PC-3 (cell line): Measurements from ENCODE around the gene CUZD1. TPM values are rescaled to one million over a fixed set of nuclear protein-coding genes. Genes with fewer than 3 reads are reported as not detected.
A peak's percentile ranks its signal among the peaks of the same experiment; 100 is the strongest.

Experiments
- ATAC-seq: fragments of 200-7000 bp; cut with Tn5 transposase; 2 replicates; pipeline ENCODE4 v1.9.1; 2020; ENCODE audit warnings: mild to moderate bottlenecking, moderate library complexity
- BruUV-seq: library from RNA; stranded (reverse); fragments of 400-500 nt; replicated peaks from 2 replicates; lab custom pipeline; 2021; lab: Mats Ljungman, UMichigan
- CTCF ChIA-PET: fragments of 300-600 bp; sonication (Branson Sonifier 250); formaldehyde crosslinking; loops from one replicate; lab custom pipeline; 2022; ENCODE audit warnings: antibody characterized with exemption; lab: Charles Lee
- POLR2A ChIA-PET: fragments of 300-600 bp; sonication (Branson Sonifier 250); formaldehyde crosslinking; loops from one replicate; lab custom pipeline; 2022; ENCODE audit warnings: antibody characterized with exemption; ENCODE audit not compliant: unreplicated experiment; lab: Charles Lee
- DNase-seq: peaks from one replicate; pipeline ENCODE4 v3.0.0-alpha.2; 2015
- H2AFZ ChIP-seq: fragments of 300-600 bp; sonication (generic); 2 replicates; pipeline ENCODE4 v1.6.0; 2016; ENCODE audit warnings: antibody characterized with exemption, low read length
- H3F3A ChIP-seq: fragments of 300-600 bp; sonication (generic); one replicate; pipeline ENCODE4 v1.6.0; 2017; ENCODE audit warnings: antibody characterized with exemption, low read length, control low read depth, mild to moderate bottlenecking; ENCODE audit not compliant: unreplicated experiment
- H3K27ac ChIP-seq: fragments of 300-600 bp; sonication (generic); 2 replicates; pipeline ENCODE4 v1.5.1; 2016; ENCODE audit warnings: mild to moderate bottlenecking, low read length
- H3K27me3 ChIP-seq: fragments of 300-600 bp; sonication (generic); 2 replicates; pipeline ENCODE4 v1.6.1; 2016; ENCODE audit warnings: low read length, mixed read lengths
- H3K36me3 ChIP-seq: fragments of 300-600 bp; sonication (generic); 2 replicates; pipeline ENCODE4 v1.6.1; 2016; ENCODE audit warnings: low read depth, mixed run types, low read length, mixed read lengths
- H3K4me1 ChIP-seq: fragments of 300-600 bp; sonication (generic); 2 replicates; pipeline ENCODE4 v1.5.1; 2016; ENCODE audit warnings: low read length; ENCODE audit not compliant: insufficient read depth
- H3K4me2 ChIP-seq: fragments of 300-600 bp; sonication (generic); 2 replicates; pipeline ENCODE4 v1.6.0; 2016; ENCODE audit warnings: low read length
- H3K4me3 ChIP-seq: fragments of 300-600 bp; sonication (generic); 2 replicates; pipeline ENCODE4 v1.5.1; 2016; ENCODE audit warnings: mild to moderate bottlenecking, low read length, mixed read lengths
- H3K79me2 ChIP-seq: fragments of 300-600 bp; sonication (generic); 2 replicates; pipeline ENCODE4 v1.6.1; 2017; ENCODE audit warnings: low read length, mixed read lengths
- H3K9ac ChIP-seq: fragments of 300-600 bp; sonication (generic); 2 replicates; pipeline ENCODE4 v1.6.0; 2016; ENCODE audit warnings: mild to moderate bottlenecking, low read length
- H3K9me2 ChIP-seq: fragments of 300-600 bp; sonication (generic); replicated peaks from 2 replicates; pipeline ENCODE4 v1.6.1; 2016; ENCODE audit warnings: mixed run types, low read length, mixed read lengths
- H3K9me3 ChIP-seq: fragments of 300-600 bp; sonication (generic); 2 replicates; pipeline ENCODE4 v1.6.1; 2016; ENCODE audit warnings: low read length, mixed read lengths
- H4K20me1 ChIP-seq: fragments of 300-600 bp; sonication (generic); 2 replicates; pipeline ENCODE4 v1.6.1; 2016; ENCODE audit warnings: low read length, mixed read lengths
- EZH2 ChIP-seq: fragments of 300-600 bp; sonication (generic); IDR thresholded peaks from one replicate; pipeline ENCODE4 v1.6.1; 2017; ENCODE audit warnings: antibody characterized with exemption, mild to moderate bottlenecking, low read length; ENCODE audit not compliant: unreplicated experiment
- EZH2phosphoT487 ChIP-seq: fragments of 300-600 bp; sonication (generic); IDR thresholded peaks from 2 replicates; pipeline ENCODE4 v1.6.1; 2018; ENCODE audit warnings: mild to moderate bottlenecking, antibody characterized with exemption, low read length, borderline replicate concordance
- intact Hi-C: fragments of 100-400 bp; cut with micrococcal nuclease; formaldehyde crosslinking; loops from 2 replicates; pipeline ENCODE4 v1.9.0; 2023
- total RNA-seq: library from RNA; depleted of rRNA; stranded (reverse); fragments of >200 nt; gene quantifications from 2 replicates; pipeline ENCODE4 v1.2.3, GENCODE V29; 2014
- TF ChIP-seq, protein P1 (sequence below): fragments of 300-600 bp; sonication (generic); conservative IDR thresholded peaks from 2 replicates; pipeline ENCODE4 v1.5.1; 2017; ENCODE audit warnings: antibody characterized with exemption, low read depth, mild to moderate bottlenecking, low read length

Gene CUZD1
- total RNA-seq, 1 experiment from 2014 or later = 0.36 TPM

DNA sequence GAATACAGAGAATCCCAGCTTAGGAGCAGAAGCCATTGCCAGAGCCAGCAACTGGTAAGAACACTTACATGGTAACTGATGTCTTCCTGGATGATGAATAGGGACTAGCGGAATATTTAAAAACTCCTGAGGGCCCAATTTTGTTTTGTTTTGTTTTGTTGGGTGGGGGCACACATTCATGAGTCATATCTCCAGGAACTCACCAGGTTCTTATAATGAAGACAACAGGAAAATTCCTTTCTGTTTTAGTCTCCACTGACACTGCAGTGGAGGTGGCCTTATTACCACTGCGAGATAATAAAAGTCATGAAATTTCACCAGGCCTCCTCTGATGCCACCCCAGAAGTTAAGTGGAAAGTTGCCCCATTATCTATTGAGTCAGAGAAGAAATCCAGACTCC lies 6.6 kb upstream of the CUZD1 start:
- H3K9me3 ChIP-seq = no peaks in the 10 kb centered on the region
- ChIA-PET CTCF (no interaction called here), POLR2A (no interaction called here)
- H3K36me3 ChIP-seq = peaks cover 7% of the 10 kb centered on the region; the same call in 1 of the 2 replicates
- H3K9me2 ChIP-seq = no peaks in the 10 kb centered on the region
- H3K4me2 ChIP-seq = peak overlapping the region; percentile 70
- peak overlapping the region; percentile 27; the same call in 1 of the 2 replicates for H3K4me3 ChIP-seq
- peaks cover 72% of the 10 kb centered on the region for H3K79me2 ChIP-seq
- no peak overlapping the region for H2AFZ ChIP-seq
- DNase-seq = peak; percentile 75
- peaks cover 79% of the 10 kb centered on the region for H3K4me1 ChIP-seq
- intact Hi-C loops = loop anchor here (5.0 kb wide), 1 partner anchor 130 kb away; the partner anchor contains the start of gene PSTK
- no TSS peak for BruUV-seq
- H3K9ac ChIP-seq = peak overlapping the region; percentile 40
- H3F3A ChIP-seq = peaks cover 10% of the 10 kb centered on the region
- TF ChIP-seq, protein P1, sequence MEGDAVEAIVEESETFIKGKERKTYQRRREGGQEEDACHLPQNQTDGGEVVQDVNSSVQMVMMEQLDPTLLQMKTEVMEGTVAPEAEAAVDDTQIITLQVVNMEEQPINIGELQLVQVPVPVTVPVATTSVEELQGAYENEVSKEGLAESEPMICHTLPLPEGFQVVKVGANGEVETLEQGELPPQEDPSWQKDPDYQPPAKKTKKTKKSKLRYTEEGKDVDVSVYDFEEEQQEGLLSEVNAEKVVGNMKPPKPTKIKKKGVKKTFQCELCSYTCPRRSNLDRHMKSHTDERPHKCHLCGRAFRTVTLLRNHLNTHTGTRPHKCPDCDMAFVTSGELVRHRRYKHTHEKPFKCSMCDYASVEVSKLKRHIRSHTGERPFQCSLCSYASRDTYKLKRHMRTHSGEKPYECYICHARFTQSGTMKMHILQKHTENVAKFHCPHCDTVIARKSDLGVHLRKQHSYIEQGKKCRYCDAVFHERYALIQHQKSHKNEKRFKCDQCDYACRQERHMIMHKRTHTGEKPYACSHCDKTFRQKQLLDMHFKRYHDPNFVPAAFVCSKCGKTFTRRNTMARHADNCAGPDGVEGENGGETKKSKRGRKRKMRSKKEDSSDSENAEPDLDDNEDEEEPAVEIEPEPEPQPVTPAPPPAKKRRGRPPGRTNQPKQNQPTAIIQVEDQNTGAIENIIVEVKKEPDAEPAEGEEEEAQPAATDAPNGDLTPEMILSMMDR = no peak
- TF ChIP-seq EZH2phosphoT487 (no peak), EZH2 (no peak)
- ATAC-seq = peak; percentile 21
- no peaks in the 10 kb centered on the region for H4K20me1 ChIP-seq
- H3K27me3 ChIP-seq = no peaks in the 10 kb centered on the region
- H3K27ac ChIP-seq = peak overlapping the region; percentile 97

- Histone ChIP-seq H3F3A (peaks cover 10% of the 10 kb centered on the region), H3K79me2 (peaks cover 59% of the 10 kb centered on the region), H3K27me3 (no peaks in the 10 kb centered on the region), H3K9ac (peak overlapping the region; percentile 72), H3K27ac (peak overlapping the region; percentile 97), H3K36me3 (peaks cover 7% of the 10 kb centered on the region; the same call in 1 of the 2 replicates), H3K4me2 (peak overlapping the region; percentile 70), H2AFZ (no peak overlapping the region), H3K4me3 (peak overlapping the region; percentile 18; the same call in 1 of the 2 replicates), H4K20me1 (no peaks in the 10 kb centered on the region), H3K9me2 (no peaks in the 10 kb centered on the region), H3K9me3 (no peaks in the 10 kb centered on the region), H3K4me1 (peaks cover 67% of the 10 kb centered on the region)
- intact Hi-C loops = loop anchor here (2.0 to 5.0 kb wide), 2 partner anchors 14 to 131 kb away; partner anchors contain the start of gene PSTK
- POLR2A ChIA-PET = no interaction called here
- BruUV-seq = no TSS peak
- peak; percentile 56 for DNase-seq
- TF ChIP-seq, protein P1 = no peak
- TF ChIP-seq EZH2 (no peak), EZH2phosphoT487 (no peak)
- ATAC-seq = no peak
- CTCF ChIA-PET = no interaction called here
These were observed 5.3 kb upstream of the CUZD1 start for GRCh38 chr10:122850705-122851640.
